Raji (cell line): ENCODE results near the gene TNIK.

ENCODE experiments used
- POLR2A ChIP-seq: IDR thresholded peaks from 2 replicates; pipeline ENCODE4 v1.6.1; 2011; ENCODE audit warnings: low read depth, low read length, control low read depth; ENCODE audit not compliant: insufficient read depth

TNIK gene

GRCh38 chr3:171150945-171151344 is 309.3 kb downstream of the TNIK start:
- no peak for TF ChIP-seq POLR2A

GRCh38 chr3:171149526-171150116 is 310.6 kb downstream of the TNIK start:
- TF ChIP-seq POLR2A, result no peak

- TF ChIP-seq POLR2A, result no peak
Measured at GRCh38 chr3:171145798-171146197, 314.4 kb downstream of the TNIK start.

- TF ChIP-seq POLR2A, result no peak
Measured at GRCh38 chr3:171142985-171143384, 317.2 kb downstream of the TNIK start.

- no peak for TF ChIP-seq POLR2A
Measured at GRCh38 chr3:171140246-171140645, 320.0 kb downstream of the TNIK start.

- TF ChIP-seq POLR2A, result no peak
Measured at GRCh38 chr3:171138027-171138426, 322.2 kb downstream of the TNIK start.

- no peak for TF ChIP-seq POLR2A
Measured at GRCh38 chr3:171135549-171135948, 324.7 kb downstream of the TNIK start.

GRCh38 chr3:171133796-171134569 is 326.2 kb downstream of the TNIK start:
- TF ChIP-seq POLR2A, result no peak

GRCh38 chr3:171133337-171133736 is 326.9 kb downstream of the TNIK start:
- no peak for TF ChIP-seq POLR2A

- TF ChIP-seq POLR2A, result no peak
Measured at GRCh38 chr3:171132873-171133272, 327.3 kb downstream of the TNIK start.

GRCh38 chr3:171129827-171130226 is 330.4 kb downstream of the TNIK start:
- no peak for TF ChIP-seq POLR2A

- no peak for TF ChIP-seq POLR2A
Measured at GRCh38 chr3:171127611-171128010, 332.6 kb downstream of the TNIK start.

- no peak for TF ChIP-seq POLR2A
Measured at GRCh38 chr3:171126478-171127209, 333.6 kb downstream of the TNIK start.

GRCh38 chr3:171125010-171125409 is 335.2 kb downstream of the TNIK start:
- TF ChIP-seq POLR2A, result no peak

- TF ChIP-seq POLR2A, result no peak
Measured at GRCh38 chr3:171123915-171124314, 336.3 kb downstream of the TNIK start.

GRCh38 chr3:171122861-171123260 is 337.3 kb downstream of the TNIK start:
- no peak for TF ChIP-seq POLR2A
